ENCODE measurements around the gene ARVCF. TPM values are rescaled to one million over a fixed set of nuclear protein-coding genes. Genes with fewer than 3 reads are reported as not detected.

The ARVCF gene
- total RNA-seq, 1 experiment from 2014 or later = 8.2 TPM

GRCh38 chr22:19989725-19990067 is 26.9 kb downstream of the ARVCF start:
- intact Hi-C loops (cut with micrococcal nuclease; ENCODE audit: unreplicated experiment) (no loop called here), in situ Hi-C loops (cut with HindIII; ENCODE audit: low pct_unique_long_range_greater_than_20kb, low sequenced_read_pairs) (no loop called here)
- ATAC-seq (no peak), DNase-seq (ENCODE audit: low read depth, low spot score) (no peak)
- Histone ChIP-seq H3K9me3 (ENCODE audit: control insufficient read depth, insufficient read depth, low read depth, low read length) (no peaks in the 10 kb centered on the region), H3K27ac (ENCODE audit: low read length) (no peak overlapping the region), H3K27me3 (ENCODE audit: control insufficient read depth, insufficient read depth, low read length) (no peaks in the 10 kb centered on the region), H3K4me1 (ENCODE audit: control insufficient read depth, insufficient read depth, low read length) (peaks cover under 1% of the 10 kb centered on the region; the same call in 1 of the 2 replicates), H3K4me3 (ENCODE audit: low read depth in 2 of 2, low read length in 2 of 2) (no peak overlapping the region), H3K36me3 (ENCODE audit: control insufficient read depth, insufficient read depth, low read length) (no peaks in the 10 kb centered on the region)
- TF ChIP-seq SIN3A (IDR thresholded peaks at IDR 0.05; ENCODE audit: borderline replicate concordance, insufficient read depth, low read depth, low read length) (no peak), POLR2AphosphoS5 (IDR thresholded peaks at IDR 0.05; ENCODE audit: low read depth, low read length) (no peak), CTCF (IDR thresholded peaks at IDR 0.05) (no peak), TCF7L2 (IDR thresholded peaks at IDR 0.05; ENCODE audit: low read depth, low read length) (no peak), REST (IDR thresholded peaks at IDR 0.05; ENCODE audit: insufficient read depth in 1 of 2, low read depth in 2 of 2, low read length in 1 of 2) (no peak)
- POLR2A ChIA-PET = no interaction called here
- CTCF ChIA-PET = no interaction called here
- no TSS peak for BruUV-seq (replicated peaks)

GRCh38 chr22:19988965-19989724 is 27.5 kb downstream of the ARVCF start:
- CTCF ChIA-PET = no interaction called here
- no TSS peak for BruUV-seq (replicated peaks)
- no peak for TF ChIP-seq SIN3A (IDR thresholded peaks at IDR 0.05; ENCODE audit: borderline replicate concordance, insufficient read depth, low read depth, low read length)
- no peak for TF ChIP-seq POLR2AphosphoS5 (IDR thresholded peaks at IDR 0.05; ENCODE audit: low read depth, low read length)
- TF ChIP-seq TCF7L2 (IDR thresholded peaks at IDR 0.05; ENCODE audit: low read depth, low read length) = no peak
- TF ChIP-seq REST (IDR thresholded peaks at IDR 0.05; ENCODE audit: insufficient read depth in 1 of 2, low read depth in 2 of 2, low read length in 1 of 2) = no peak
- no peak for TF ChIP-seq CTCF (IDR thresholded peaks at IDR 0.05)
- peaks cover 6% of the 10 kb centered on the region; the same call in 1 of the 2 replicates for H3K4me1 ChIP-seq (ENCODE audit: control insufficient read depth, insufficient read depth, low read length)
- no peak for DNase-seq (ENCODE audit: low read depth, low spot score)
- no peaks in the 10 kb centered on the region for H3K9me3 ChIP-seq (ENCODE audit: control insufficient read depth, insufficient read depth, low read depth, low read length)
- in situ Hi-C loops (cut with HindIII; ENCODE audit: low pct_unique_long_range_greater_than_20kb, low sequenced_read_pairs) (no loop called here), intact Hi-C loops (cut with micrococcal nuclease; ENCODE audit: unreplicated experiment) (no loop called here)
- ATAC-seq = no peak
- no peaks in the 10 kb centered on the region for H3K27me3 ChIP-seq (ENCODE audit: control insufficient read depth, insufficient read depth, low read length)
- H3K27ac ChIP-seq (ENCODE audit: low read length) = no peak overlapping the region
- POLR2A ChIA-PET = no interaction called here
- H3K4me3 ChIP-seq (ENCODE audit: low read depth in 2 of 2, low read length in 2 of 2) = no peak overlapping the region
- H3K36me3 ChIP-seq (ENCODE audit: control insufficient read depth, insufficient read depth, low read length) = no peaks in the 10 kb centered on the region

Data from Panc1 (cell line).